ENCODE measurements around the gene ESPN. TPM values are rescaled to one million over a fixed set of nuclear protein-coding genes. Genes with fewer than 3 reads are reported as not detected.
"Not testable (repeated sequence)": the region's sequence is repeated elsewhere in the genome, so short reads cannot be mapped to it uniquely, and the experiment has no call there.

The ESPN gene
- total RNA-seq, 1 donor from 2014 or later, result 0.18 TPM

- ChIA-PET CTCF (interaction anchor here (1.3 kb wide), 1 partner anchor 9 kb away, joined by 6 read pairs; no protein-coding TSS in a partner anchor), POLR2A (no interaction called here)
- intact Hi-C loops (cut with micrococcal nuclease), result no loop called here
- TF ChIP-seq CTCF (IDR thresholded peaks at IDR 0.05), result no peak
- no peak overlapping the region for H3K27ac Mint-ChIP-seq
- H3K9me3 Mint-ChIP-seq, result no peaks in the 10 kb centered on the region
- H3K4me3 Mint-ChIP-seq, result no peak overlapping the region
- H3K36me3 Mint-ChIP-seq (ENCODE audit: low read depth), result no peaks in the 10 kb centered on the region
- peaks cover 12% of the 10 kb centered on the region for H3K4me1 Mint-ChIP-seq
- DNase-seq (no peak), ATAC-seq (ENCODE audit: low read depth) (no peak)
- H3K27me3 Mint-ChIP-seq, result peaks cover 43% of the 10 kb centered on the region
Observed at GRCh38 chr1:6427441-6428390, 3.1 kb downstream of the ESPN start.

GRCh38 chr1:6428453-6428852, 3.9 kb downstream of the ESPN start:
- ATAC-seq (ENCODE audit: low read depth); CTCF ChIA-PET; H3K9me3 Mint-ChIP-seq; DNase-seq; H3K4me3 Mint-ChIP-seq; H3K36me3 Mint-ChIP-seq (ENCODE audit: low read depth); POLR2A ChIA-PET; intact Hi-C loops (cut with micrococcal nuclease); H3K27ac Mint-ChIP-seq: not testable (repeated sequence)
- Mint-ChIP-seq H3K27me3 (peaks cover 42% of the 10 kb centered on the region), H3K4me1 (peaks cover 12% of the 10 kb centered on the region)

- POLR2A ChIA-PET; ATAC-seq (ENCODE audit: low read depth); intact Hi-C loops (cut with micrococcal nuclease); DNase-seq; H3K9me3 Mint-ChIP-seq; H3K4me3 Mint-ChIP-seq; H3K4me1 Mint-ChIP-seq; H3K27ac Mint-ChIP-seq; H3K36me3 Mint-ChIP-seq (ENCODE audit: low read depth): not testable (repeated sequence)
- H3K27me3 Mint-ChIP-seq, result peaks cover 46% of the 10 kb centered on the region
- CTCF ChIA-PET, result interaction anchor here (1.2 kb wide), 1 partner anchor 9 kb away, joined by 3 read pairs; no protein-coding TSS in a partner anchor
Observed at GRCh38 chr1:6429660-6430411, 5.3 kb downstream of the ESPN start.

- H3K36me3 Mint-ChIP-seq (ENCODE audit: low read depth); DNase-seq; H3K9me3 Mint-ChIP-seq; POLR2A ChIA-PET; H3K27ac Mint-ChIP-seq; H3K4me3 Mint-ChIP-seq; ATAC-seq (ENCODE audit: low read depth); H3K4me1 Mint-ChIP-seq; intact Hi-C loops (cut with micrococcal nuclease): not testable (repeated sequence)
- H3K27me3 Mint-ChIP-seq, result peaks cover 39% of the 10 kb centered on the region
- CTCF ChIA-PET, result interaction anchor here (1.8 kb wide), 1 partner anchor 9 kb away, joined by 5 read pairs; no protein-coding TSS in a partner anchor
Observed at GRCh38 chr1:6431645-6432579, 7.3 kb downstream of the ESPN start.

GRCh38 chr1:6434186-6434585, 9.6 kb downstream of the ESPN start:
- Mint-ChIP-seq H3K27ac (no peak overlapping the region), H3K4me1 (peaks cover 3% of the 10 kb centered on the region), H3K4me3 (no peak overlapping the region), H3K27me3 (peaks cover 43% of the 10 kb centered on the region), H3K9me3 (no peaks in the 10 kb centered on the region), H3K36me3 (ENCODE audit: low read depth) (no peaks in the 10 kb centered on the region)
- ChIA-PET CTCF (interaction anchor here (1.3 kb wide), 1 partner anchor 11 kb away, joined by 4 read pairs; no protein-coding TSS in a partner anchor), POLR2A (no interaction called here)
- no peak for TF ChIP-seq CTCF (IDR thresholded peaks at IDR 0.05)
- ATAC-seq (ENCODE audit: low read depth) (no peak), DNase-seq (no peak)
- intact Hi-C loops (cut with micrococcal nuclease), result no loop called here

GRCh38 chr1:6435129-6435528, 10.6 kb downstream of the ESPN start:
- no peak overlapping the region for H3K4me3 Mint-ChIP-seq
- peaks cover 42% of the 10 kb centered on the region for H3K27me3 Mint-ChIP-seq
- H3K36me3 Mint-ChIP-seq (ENCODE audit: low read depth), result no peaks in the 10 kb centered on the region
- ChIA-PET POLR2A (no interaction called here), CTCF (interaction anchor here (1.3 kb wide), 1 partner anchor 12 kb away, joined by 4 read pairs; no protein-coding TSS in a partner anchor)
- ATAC-seq (ENCODE audit: low read depth), result no peak
- intact Hi-C loops (cut with micrococcal nuclease), result no loop called here
- H3K9me3 Mint-ChIP-seq, result no peaks in the 10 kb centered on the region
- H3K4me1 Mint-ChIP-seq, result peaks cover 7% of the 10 kb centered on the region
- H3K27ac Mint-ChIP-seq, result no peak overlapping the region
- no peak for TF ChIP-seq CTCF (IDR thresholded peaks at IDR 0.05)
- no peak for DNase-seq
